Neural progenitor cell (in vitro differentiated cells): ENCODE data around the gene RTKN2. TPM values are rescaled to one million over a fixed set of nuclear protein-coding genes. Genes with fewer than 3 reads are reported as not detected.
A peak's percentile ranks its signal among the peaks of the same experiment; 100 is the strongest.
"Not testable (repeated sequence)": the region's sequence is repeated elsewhere in the genome, so short reads cannot be mapped to it uniquely, and the experiment has no call there.

Source experiments
- DNase-seq: peaks from one replicate; pipeline ENCODE4 v3.0.0-alpha.2; 2016; ENCODE audit warnings: low spot score
- H2AFZ ChIP-seq: fragments of 200-600 bp; sonication (generic); replicated peaks from 2 replicates; pipeline ENCODE4 v1.6.1; 2016; ENCODE audit warnings: antibody characterized with exemption
- H3F3A ChIP-seq: fragments of 200-600 bp; sonication (generic); 2 replicates; pipeline ENCODE4 v1.6.1; 2016; ENCODE audit warnings: antibody characterized with exemption, low read depth
- H3K27ac ChIP-seq: fragments of 200-600 bp; sonication (generic); 2 replicates; pipeline ENCODE4 v1.5.1; 2016; ENCODE audit warnings: mild to moderate bottlenecking
- H3K27me3 ChIP-seq: fragments of 200-600 bp; sonication (generic); 2 replicates; pipeline ENCODE4 v1.6.1; 2016; ENCODE audit warnings: mild to moderate bottlenecking, moderate library complexity
- H3K36me3 ChIP-seq: fragments of 200-600 bp; sonication (generic); 2 replicates; pipeline ENCODE4 v1.5.1; 2016
- H3K4me1 ChIP-seq: fragments of 200-600 bp; sonication (generic); 2 replicates; pipeline ENCODE4 v1.6.1; 2016; ENCODE audit warnings: mixed run types
- H3K4me2 ChIP-seq: fragments of 200-600 bp; sonication (generic); 2 replicates; pipeline ENCODE4 v1.6.1; 2016
- H3K4me3 ChIP-seq: fragments of 200-600 bp; sonication (generic); 2 replicates; pipeline ENCODE4 v1.5.1; 2016
- H3K79me2 ChIP-seq: fragments of 200-600 bp; sonication (generic); 2 replicates; pipeline ENCODE4 v1.6.1; 2016; ENCODE audit warnings: low read depth
- H3K9ac ChIP-seq: fragments of 200-600 bp; sonication (generic); 2 replicates; pipeline ENCODE4 v1.6.1; 2016
- H3K9me3 ChIP-seq: fragments of 200-600 bp; sonication (generic); 2 replicates; pipeline ENCODE4 v1.5.1; 2016; ENCODE audit warnings: low read depth
- H4K20me1 ChIP-seq: fragments of 200-600 bp; sonication (generic); 2 replicates; pipeline ENCODE4 v1.6.1; 2016; ENCODE audit warnings: low read depth
- H3K27ac Mint-ChIP-seq: 3 replicates; pipeline ENCODE4 v1.8.0; 2021; ENCODE audit warnings: mixed read lengths
- H3K27me3 Mint-ChIP-seq: 2 replicates; pipeline ENCODE4 v1.8.0; 2022; ENCODE audit warnings: low read depth, mild to moderate bottlenecking, inconsistent platforms, moderate library complexity, mixed read lengths; ENCODE audit not compliant: insufficient read depth
- H3K36me3 Mint-ChIP-seq: 3 replicates; pipeline ENCODE4 v1.8.0; 2021; ENCODE audit warnings: mixed read lengths
- H3K4me1 Mint-ChIP-seq: 3 replicates; pipeline ENCODE4 v1.8.0; 2021; ENCODE audit warnings: mixed read lengths
- H3K4me3 Mint-ChIP-seq: 3 replicates; pipeline ENCODE4 v1.8.0; 2021; ENCODE audit warnings: mild to moderate bottlenecking, moderate library complexity, mixed read lengths
- H3K9me3 Mint-ChIP-seq: 3 replicates; pipeline ENCODE4 v1.8.0; 2020; ENCODE audit warnings: mixed read lengths
- EZH2 ChIP-seq: fragments of 200-600 bp; sonication (generic); IDR thresholded peaks from 2 replicates; pipeline ENCODE4 v1.6.1; 2017; ENCODE audit warnings: antibody characterized with exemption, mild to moderate bottlenecking, moderate library complexity
- EZH2phosphoT487 ChIP-seq: fragments of 200-600 bp; sonication (generic); IDR thresholded peaks from 2 replicates; pipeline ENCODE4 v1.6.1; 2017; ENCODE audit warnings: antibody characterized with exemption
- total RNA-seq: library from RNA; depleted of rRNA; stranded (reverse); fragments of >200 nt; gene quantifications from 2 replicates; pipeline ENCODE4 v1.2.3, GENCODE V29; 2015; ENCODE audit warnings: low replicate concordance
- TF ChIP-seq, protein P1 (sequence below): fragments of 200-600 bp; sonication (generic); IDR thresholded peaks from 2 replicates; pipeline ENCODE4 v1.5.1; 2017; ENCODE audit warnings: antibody characterized with exemption, mild to moderate bottlenecking

The RTKN2 gene
- total RNA-seq, 1 donor from 2014 or later = 65.9 TPM

DNA sequence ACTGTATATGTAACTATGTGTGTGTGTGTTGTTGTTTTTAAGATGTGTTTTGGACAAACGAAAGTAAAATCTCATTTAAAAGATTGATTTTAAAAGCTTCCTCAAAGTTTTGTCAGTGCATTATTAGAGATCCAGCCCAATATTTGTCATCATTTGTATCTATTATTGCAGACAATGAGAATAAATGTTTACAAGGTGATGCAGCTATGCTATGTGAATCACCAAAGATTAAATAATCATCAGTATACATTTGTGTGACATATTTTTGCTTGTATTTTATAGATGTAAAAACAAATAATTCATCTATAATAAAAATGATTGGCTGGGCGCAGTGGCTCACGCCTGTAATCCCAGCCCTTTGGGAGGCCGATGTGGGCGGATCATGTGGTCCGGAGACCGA lies 35.3 kb upstream of the RTKN2 start:
- no peaks in the 10 kb centered on the region for H3K36me3 ChIP-seq
- H3K9me3 Mint-ChIP-seq = no peaks in the 10 kb centered on the region

DNA sequence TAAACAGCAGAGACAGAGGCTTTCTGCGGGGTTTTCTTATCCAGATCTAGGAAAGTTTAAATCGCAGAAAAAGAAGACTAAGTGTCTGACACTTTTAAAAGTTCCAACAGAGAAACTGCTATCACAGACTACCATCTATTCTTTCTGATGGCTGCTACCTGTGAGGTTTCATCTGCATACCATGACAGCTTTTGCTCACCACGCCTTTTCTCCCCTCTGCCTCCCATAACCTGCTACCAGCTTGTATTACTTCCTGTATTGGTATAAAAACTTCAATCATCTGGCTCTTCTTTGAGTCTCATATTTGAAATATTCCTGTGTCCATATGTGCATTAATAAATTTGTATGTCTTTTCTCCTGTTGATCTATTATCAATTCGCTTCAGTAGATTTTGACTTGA lies 34.1 kb upstream of the RTKN2 start:
- Histone ChIP-seq H2AFZ (no peak overlapping the region), H3K9ac (no peak overlapping the region), H3K36me3 (no peaks in the 10 kb centered on the region), H3K27ac (no peak overlapping the region), H3K27me3 (no peaks in the 10 kb centered on the region), H3K79me2 (no peaks in the 10 kb centered on the region), H3K4me3 (no peak overlapping the region), H3K9me3 (no peaks in the 10 kb centered on the region), H3K4me2 (no peak overlapping the region), H3K4me1 (no peaks in the 10 kb centered on the region), H3F3A (no peaks in the 10 kb centered on the region), H4K20me1 (no peaks in the 10 kb centered on the region)
- no peak for DNase-seq
- TF ChIP-seq EZH2 (no peak), EZH2phosphoT487 (no peak)
- TF ChIP-seq, protein P1, sequence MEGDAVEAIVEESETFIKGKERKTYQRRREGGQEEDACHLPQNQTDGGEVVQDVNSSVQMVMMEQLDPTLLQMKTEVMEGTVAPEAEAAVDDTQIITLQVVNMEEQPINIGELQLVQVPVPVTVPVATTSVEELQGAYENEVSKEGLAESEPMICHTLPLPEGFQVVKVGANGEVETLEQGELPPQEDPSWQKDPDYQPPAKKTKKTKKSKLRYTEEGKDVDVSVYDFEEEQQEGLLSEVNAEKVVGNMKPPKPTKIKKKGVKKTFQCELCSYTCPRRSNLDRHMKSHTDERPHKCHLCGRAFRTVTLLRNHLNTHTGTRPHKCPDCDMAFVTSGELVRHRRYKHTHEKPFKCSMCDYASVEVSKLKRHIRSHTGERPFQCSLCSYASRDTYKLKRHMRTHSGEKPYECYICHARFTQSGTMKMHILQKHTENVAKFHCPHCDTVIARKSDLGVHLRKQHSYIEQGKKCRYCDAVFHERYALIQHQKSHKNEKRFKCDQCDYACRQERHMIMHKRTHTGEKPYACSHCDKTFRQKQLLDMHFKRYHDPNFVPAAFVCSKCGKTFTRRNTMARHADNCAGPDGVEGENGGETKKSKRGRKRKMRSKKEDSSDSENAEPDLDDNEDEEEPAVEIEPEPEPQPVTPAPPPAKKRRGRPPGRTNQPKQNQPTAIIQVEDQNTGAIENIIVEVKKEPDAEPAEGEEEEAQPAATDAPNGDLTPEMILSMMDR = no peak
- H3K27me3 Mint-ChIP-seq = no peaks in the 10 kb centered on the region
- no peaks in the 10 kb centered on the region for H3K4me1 Mint-ChIP-seq
- H3K4me3 Mint-ChIP-seq = no peak overlapping the region
- H3K27ac Mint-ChIP-seq = no peak overlapping the region
- no peaks in the 10 kb centered on the region for H3K9me3 Mint-ChIP-seq
- H3K36me3 Mint-ChIP-seq = no peaks in the 10 kb centered on the region

More for the DNA sequence above, 35.3 kb upstream of the RTKN2 start:
- Mint-ChIP-seq H3K27ac (no peak overlapping the region), H3K4me1 (no peaks in the 10 kb centered on the region), H3K27me3 (no peaks in the 10 kb centered on the region), H3K4me3 (no peak overlapping the region), H3K36me3 (no peaks in the 10 kb centered on the region)
- H3K9ac ChIP-seq = no peak overlapping the region
- no peak overlapping the region for H3K4me3 ChIP-seq
- no peaks in the 10 kb centered on the region for H3K79me2 ChIP-seq
- no peak overlapping the region for H2AFZ ChIP-seq
- TF ChIP-seq EZH2phosphoT487 (no peak), EZH2 (no peak)
- TF ChIP-seq, protein P1 = no peak
- H3F3A ChIP-seq = no peaks in the 10 kb centered on the region
- no peaks in the 10 kb centered on the region for H3K9me3 ChIP-seq
- H3K4me2 ChIP-seq = no peak overlapping the region
- no peaks in the 10 kb centered on the region for H4K20me1 ChIP-seq
- no peaks in the 10 kb centered on the region for H3K4me1 ChIP-seq
- no peaks in the 10 kb centered on the region for H3K27me3 ChIP-seq
- DNase-seq = no peak
- H3K27ac ChIP-seq = no peak overlapping the region

DNA sequence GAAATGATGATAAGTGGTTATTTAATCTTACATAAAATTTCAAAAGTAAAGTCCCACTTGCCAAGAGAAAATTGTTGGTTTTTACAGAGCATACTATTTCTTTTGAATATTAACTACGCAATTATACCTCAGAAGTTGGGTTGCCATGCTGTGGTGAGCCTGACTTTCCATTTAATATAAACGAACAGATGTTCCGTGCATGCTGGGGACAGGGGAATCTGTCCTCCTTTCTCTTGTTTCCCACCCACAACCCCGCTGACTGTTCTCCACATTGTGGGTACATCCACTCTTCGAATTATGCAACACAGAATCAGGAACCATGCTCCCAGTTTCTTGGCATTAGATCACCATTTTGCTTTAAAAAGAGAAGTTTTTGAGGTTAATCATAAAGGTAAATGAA lies 29.2 kb upstream of the RTKN2 start:
- H3K4me1 Mint-ChIP-seq = no peaks in the 10 kb centered on the region
- H3K9me3 ChIP-seq = no peaks in the 10 kb centered on the region
- H3F3A ChIP-seq = no peaks in the 10 kb centered on the region
- no peaks in the 10 kb centered on the region for H3K36me3 Mint-ChIP-seq
- TF ChIP-seq EZH2phosphoT487 (no peak), EZH2 (no peak)
- TF ChIP-seq, protein P1 = no peak
- H2AFZ ChIP-seq = no peak overlapping the region
- no peaks in the 10 kb centered on the region for H3K79me2 ChIP-seq
- DNase-seq = no peak
- no peaks in the 10 kb centered on the region for H3K27me3 ChIP-seq
- no peaks in the 10 kb centered on the region for H3K9me3 Mint-ChIP-seq
- H3K27ac ChIP-seq = no peak overlapping the region
- H3K27me3 Mint-ChIP-seq = no peaks in the 10 kb centered on the region
- H3K36me3 ChIP-seq = no peaks in the 10 kb centered on the region
- no peak overlapping the region for H3K9ac ChIP-seq
- H3K4me3 ChIP-seq = no peak overlapping the region
- H3K4me2 ChIP-seq = no peak overlapping the region
- no peak overlapping the region for H3K4me3 Mint-ChIP-seq
- no peaks in the 10 kb centered on the region for H3K4me1 ChIP-seq
- no peaks in the 10 kb centered on the region for H4K20me1 ChIP-seq
- H3K27ac Mint-ChIP-seq = no peak overlapping the region

DNA sequence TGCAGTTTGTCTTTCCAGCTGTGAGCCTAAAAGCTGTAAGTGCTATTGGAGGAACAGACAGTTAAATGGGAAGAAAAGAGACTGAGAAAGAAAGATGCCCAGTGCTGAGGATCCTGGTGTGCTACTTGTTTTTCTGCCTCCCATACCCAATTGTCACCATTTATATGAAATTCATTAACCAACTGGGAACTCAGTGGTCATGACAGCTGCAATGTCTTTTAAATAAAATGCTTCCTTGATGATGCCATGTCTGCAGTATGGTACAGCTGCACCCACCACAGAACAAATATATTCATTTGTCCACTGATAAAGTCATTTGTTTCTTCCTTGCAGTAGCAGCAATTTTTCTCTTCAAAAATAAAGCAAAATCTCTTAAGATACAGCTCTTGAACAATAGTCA lies 15.6 kb upstream of the RTKN2 start:
- Mint-ChIP-seq H3K27ac (no peak overlapping the region), H3K4me3 (no peak overlapping the region), H3K27me3 (no peaks in the 10 kb centered on the region), H3K4me1 (no peaks in the 10 kb centered on the region), H3K36me3 (no peaks in the 10 kb centered on the region), H3K9me3 (no peaks in the 10 kb centered on the region)
- no peak for DNase-seq
- Histone ChIP-seq H3K27ac (no peak overlapping the region), H3K79me2 (no peaks in the 10 kb centered on the region), H3K4me2 (no peak overlapping the region), H3K9ac (no peak overlapping the region), H3K9me3 (no peaks in the 10 kb centered on the region), H4K20me1 (no peaks in the 10 kb centered on the region), H2AFZ (peak overlapping the region; percentile 37), H3K27me3 (no peaks in the 10 kb centered on the region), H3K4me3 (no peak overlapping the region), H3F3A (no peaks in the 10 kb centered on the region), H3K36me3 (no peaks in the 10 kb centered on the region), H3K4me1 (no peaks in the 10 kb centered on the region)
- TF ChIP-seq EZH2phosphoT487 = no peak
- TF ChIP-seq, protein P1 = no peak
- no peak for TF ChIP-seq EZH2

DNA sequence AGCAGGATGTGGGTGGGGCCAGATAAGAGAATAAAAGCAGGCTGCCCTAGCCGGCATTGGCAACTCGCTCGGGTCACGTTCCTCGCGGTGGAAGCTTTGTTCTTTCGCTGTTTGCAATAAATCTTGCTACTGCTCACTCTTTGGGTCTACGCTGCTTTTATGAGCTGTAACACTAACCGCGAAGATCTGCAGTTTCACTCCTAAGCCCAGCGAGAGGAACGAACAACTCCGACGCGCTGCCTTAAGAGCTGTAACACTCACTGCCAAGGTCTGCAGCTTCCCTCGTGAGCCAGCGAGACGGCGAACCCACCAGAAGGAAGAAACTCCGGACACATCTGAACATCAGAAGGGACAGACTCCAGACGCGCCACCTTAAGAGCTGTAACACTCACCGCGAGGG lies 12.7 kb upstream of the RTKN2 start:
- not testable (repeated sequence) for H3K4me3 Mint-ChIP-seq, H3K4me1 ChIP-seq, H3K27ac Mint-ChIP-seq, H3K9me3 ChIP-seq, H3K36me3 ChIP-seq, H4K20me1 ChIP-seq, H3K27ac ChIP-seq, H3K36me3 Mint-ChIP-seq, H3K27me3 ChIP-seq, H3K27me3 Mint-ChIP-seq, H3K4me3 ChIP-seq, H2AFZ ChIP-seq, DNase-seq, H3K4me2 ChIP-seq, H3K4me1 Mint-ChIP-seq, H3K9me3 Mint-ChIP-seq, H3K9ac ChIP-seq, H3K79me2 ChIP-seq, H3F3A ChIP-seq
